Measurements from ENCODE around the gene EFCAB13. TPM values are rescaled to one million over a fixed set of nuclear protein-coding genes. Genes with fewer than 3 reads are reported as not detected.

The EFCAB13 gene
- total and polyA plus RNA-seq, 2 of the 4 experiments (the other 2 are of a cell fraction) = 0.77 to 1.4 TPM

DNA sequence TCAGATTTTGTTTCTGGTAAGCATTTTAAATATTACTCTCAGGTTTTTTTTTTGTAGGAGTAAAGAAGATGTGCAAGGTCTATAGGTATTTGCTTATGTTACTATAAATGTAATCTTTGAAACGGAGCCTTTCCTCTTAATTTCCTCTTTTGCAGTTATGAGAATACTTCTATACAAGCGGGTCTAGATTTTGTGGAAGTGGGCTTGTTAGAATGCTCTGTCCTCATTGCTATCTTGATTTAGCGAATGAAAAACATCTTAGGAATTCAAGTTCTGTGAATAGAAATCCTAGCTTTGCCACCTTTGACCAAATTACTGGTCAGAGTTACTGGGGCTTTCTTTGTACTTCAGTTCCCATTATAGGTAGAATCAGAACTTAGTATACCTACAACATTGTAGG, 80.3 kb downstream of the EFCAB13 start:
- Histone ChIP-seq H3K18ac (ENCODE audit: low read depth, low read length) (no peak overlapping the region), H4K20me1 (ENCODE audit: insufficient read depth, low read length) (no peaks in the 10 kb centered on the region), H3K27me3 (ENCODE audit: control insufficient read depth, insufficient read depth, low read length) (no peaks in the 10 kb centered on the region), H4K91ac (ENCODE audit: insufficient read depth, low read depth, low read length) (no peak overlapping the region), H3K4ac (ENCODE audit: low read depth, low read length) (no peak overlapping the region), H3K9me1 (ENCODE audit: insufficient read depth, low read length) (no peaks in the 10 kb centered on the region), H3K4me3 (ENCODE audit: insufficient read depth, low read depth, low read length) (no peak overlapping the region), H4K8ac (ENCODE audit: low read depth in 2 of 2, low read length in 2 of 2) (no peak overlapping the region), H3K14ac (replicated peaks; ENCODE audit: low read depth, low read length) (no peak overlapping the region), H2BK120ac (ENCODE audit: low read depth, low read length) (no peak overlapping the region), H3K56ac (ENCODE audit: extremely low read depth, insufficient read depth, low read length) (no peak overlapping the region), H3K79me1 (ENCODE audit: low read depth in 1 of 2, low read length in 2 of 2) (no peaks in the 10 kb centered on the region), H2AK5ac (ENCODE audit: low read depth, low read length) (no peak overlapping the region), H3K9ac (ENCODE audit: low read depth, low read length) (no peak overlapping the region), H3K4me1 (ENCODE audit: control insufficient read depth, insufficient read depth, low read length) (no peaks in the 10 kb centered on the region), H2BK5ac (ENCODE audit: low read depth, low read length, poor library complexity, severe bottlenecking) (no peak overlapping the region), H3K9me3 (ENCODE audit: control insufficient read depth, insufficient read depth, low read length) (no peaks in the 10 kb centered on the region), H3K4me2 (ENCODE audit: low read depth, low read length) (no peak overlapping the region), H2AK9ac (replicated peaks; ENCODE audit: low read depth, low read length, poor library complexity) (no peak overlapping the region), H3K23ac (ENCODE audit: low read depth, low read length) (no peak overlapping the region), H2BK20ac (ENCODE audit: low read depth, low read length) (no peak overlapping the region), H3K27ac (ENCODE audit: insufficient read depth, low read length) (no peak overlapping the region), H2BK15ac (ENCODE audit: low read depth, low read length) (no peak overlapping the region), H2AFZ (replicated peaks; ENCODE audit: low read length, poor library complexity) (no peak overlapping the region), H4K5ac (ENCODE audit: low read depth, low read length) (no peak overlapping the region), H3K36me3 (ENCODE audit: control insufficient read depth, insufficient read depth, low read length) (no peaks in the 10 kb centered on the region)
- DNase-seq (no peak), ATAC-seq (ENCODE audit: low read depth) (no peak)
- in situ Hi-C loops (cut with MboI; ENCODE audit: low sequenced_read_pairs) = no loop called here
- intact Hi-C loops (cut with micrococcal nuclease) = no loop called here
- ChIA-PET CTCF (no interaction called here), POLR2A (ENCODE audit: unreplicated experiment) (no interaction called here)
- no TSS peak for BruUV-seq (replicated peaks)
- TF ChIP-seq CHD1 (IDR thresholded peaks at IDR 0.05; ENCODE audit: low read depth, low read length) (no peak), RAD21 (IDR thresholded peaks at IDR 0.05; ENCODE audit: low read length) (no peak), FOS (IDR thresholded peaks at IDR 0.05; ENCODE audit: low read depth, low read length) (no peak), BHLHE40 (IDR thresholded peaks at IDR 0.05; ENCODE audit: low read depth, low read length) (no peak), MAFK (IDR thresholded peaks at IDR 0.05; ENCODE audit: low read depth, low read length) (no peak), NFE2L2 (IDR thresholded peaks at IDR 0.05; ENCODE audit: low read depth, low read length) (no peak), POLR2A (IDR thresholded peaks at IDR 0.05; ENCODE audit: low read depth, low read length) (no peak), CEBPB (IDR thresholded peaks at IDR 0.05; ENCODE audit: low read depth, low read length) (no peak), SMC3 (IDR thresholded peaks at IDR 0.05; ENCODE audit: low read depth, low read length) (no peak), RFX5 (IDR thresholded peaks at IDR 0.05; ENCODE audit: low read depth, low read length) (no peak), RCOR1 (IDR thresholded peaks at IDR 0.05; ENCODE audit: insufficient replicate concordance, low read length) (no peak), MAZ (IDR thresholded peaks at IDR 0.05; ENCODE audit: borderline replicate concordance, low read depth, low read length) (no peak), MXI1 (IDR thresholded peaks at IDR 0.05; ENCODE audit: borderline replicate concordance, low read depth, low read length) (no peak)
- TF ChIP-seq, protein P1, sequence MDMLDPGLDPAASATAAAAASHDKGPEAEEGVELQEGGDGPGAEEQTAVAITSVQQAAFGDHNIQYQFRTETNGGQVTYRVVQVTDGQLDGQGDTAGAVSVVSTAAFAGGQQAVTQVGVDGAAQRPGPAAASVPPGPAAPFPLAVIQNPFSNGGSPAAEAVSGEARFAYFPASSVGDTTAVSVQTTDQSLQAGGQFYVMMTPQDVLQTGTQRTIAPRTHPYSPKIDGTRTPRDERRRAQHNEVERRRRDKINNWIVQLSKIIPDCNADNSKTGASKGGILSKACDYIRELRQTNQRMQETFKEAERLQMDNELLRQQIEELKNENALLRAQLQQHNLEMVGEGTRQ (IDR thresholded peaks at IDR 0.05; ENCODE audit: low read depth, low read length) = no peak
- TF ChIP-seq, protein P2, sequence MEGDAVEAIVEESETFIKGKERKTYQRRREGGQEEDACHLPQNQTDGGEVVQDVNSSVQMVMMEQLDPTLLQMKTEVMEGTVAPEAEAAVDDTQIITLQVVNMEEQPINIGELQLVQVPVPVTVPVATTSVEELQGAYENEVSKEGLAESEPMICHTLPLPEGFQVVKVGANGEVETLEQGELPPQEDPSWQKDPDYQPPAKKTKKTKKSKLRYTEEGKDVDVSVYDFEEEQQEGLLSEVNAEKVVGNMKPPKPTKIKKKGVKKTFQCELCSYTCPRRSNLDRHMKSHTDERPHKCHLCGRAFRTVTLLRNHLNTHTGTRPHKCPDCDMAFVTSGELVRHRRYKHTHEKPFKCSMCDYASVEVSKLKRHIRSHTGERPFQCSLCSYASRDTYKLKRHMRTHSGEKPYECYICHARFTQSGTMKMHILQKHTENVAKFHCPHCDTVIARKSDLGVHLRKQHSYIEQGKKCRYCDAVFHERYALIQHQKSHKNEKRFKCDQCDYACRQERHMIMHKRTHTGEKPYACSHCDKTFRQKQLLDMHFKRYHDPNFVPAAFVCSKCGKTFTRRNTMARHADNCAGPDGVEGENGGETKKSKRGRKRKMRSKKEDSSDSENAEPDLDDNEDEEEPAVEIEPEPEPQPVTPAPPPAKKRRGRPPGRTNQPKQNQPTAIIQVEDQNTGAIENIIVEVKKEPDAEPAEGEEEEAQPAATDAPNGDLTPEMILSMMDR (conservative IDR thresholded peaks at IDR 0.05; ENCODE audit: low read depth, low read length) = no peak
- TF ChIP-seq, protein P3, sequence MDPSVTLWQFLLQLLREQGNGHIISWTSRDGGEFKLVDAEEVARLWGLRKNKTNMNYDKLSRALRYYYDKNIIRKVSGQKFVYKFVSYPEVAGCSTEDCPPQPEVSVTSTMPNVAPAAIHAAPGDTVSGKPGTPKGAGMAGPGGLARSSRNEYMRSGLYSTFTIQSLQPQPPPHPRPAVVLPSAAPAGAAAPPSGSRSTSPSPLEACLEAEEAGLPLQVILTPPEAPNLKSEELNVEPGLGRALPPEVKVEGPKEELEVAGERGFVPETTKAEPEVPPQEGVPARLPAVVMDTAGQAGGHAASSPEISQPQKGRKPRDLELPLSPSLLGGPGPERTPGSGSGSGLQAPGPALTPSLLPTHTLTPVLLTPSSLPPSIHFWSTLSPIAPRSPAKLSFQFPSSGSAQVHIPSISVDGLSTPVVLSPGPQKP (IDR thresholded peaks at IDR 0.05; ENCODE audit: borderline replicate concordance, low read depth, low read length) = no peak
- no CpG with 5 or more reads among the region's 3 CpGs for WGBS, 2 experiments (ENCODE audit: extremely low coverage in 2 of 2, insufficient read length in 1 of 2)
- dilution Hi-C loops (cut with HindIII; ENCODE audit: low sequenced_read_pairs, unreplicated experiment) = no loop called here

All from IMR-90 (cell line).